Fibroblast of mammary gland (primary cell): Measurements from ENCODE around the gene TOX3.

Source experiments
- DNase-seq: peaks from one replicate; pipeline ENCODE4 v3.0.0-alpha.2; 2010; ENCODE audit warnings: low read depth
- H3K4me3 ChIP-seq: 2 replicates; pipeline ENCODE4 v1.5.1; 2011; ENCODE audit warnings: low read depth, mild to moderate bottlenecking, low read length, moderate library complexity; ENCODE audit not compliant: control insufficient read depth
- TF ChIP-seq, protein P1 (sequence below): conservative IDR thresholded peaks from 2 replicates; pipeline ENCODE4 v1.5.1; 2011; ENCODE audit warnings: low read depth, low read length, inconsistent platforms; ENCODE audit not compliant: control insufficient read depth, insufficient read depth

Gene TOX3

DNA sequence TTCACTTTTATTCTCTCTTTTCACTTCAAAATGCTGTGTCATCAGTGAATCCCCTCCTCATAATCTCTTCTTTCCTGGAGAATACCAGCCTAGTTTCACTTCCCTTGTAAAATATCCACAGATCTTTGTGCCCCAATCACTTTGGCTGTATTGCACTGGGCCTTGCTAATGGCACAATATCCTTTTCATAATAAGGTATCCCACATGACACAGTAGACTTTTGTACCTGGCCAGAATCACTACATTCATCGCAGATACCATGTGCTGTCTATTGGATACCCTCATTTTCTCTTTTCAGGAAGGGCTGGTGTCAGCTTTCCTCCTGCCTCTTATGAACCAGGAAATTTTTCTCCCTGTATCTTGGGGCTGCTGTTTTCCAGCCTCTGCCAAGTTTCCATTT, 25.7 kb upstream of the TOX3 start:
- no peak overlapping the region for H3K4me3 ChIP-seq
- DNase-seq = no peak
- TF ChIP-seq, protein P1, sequence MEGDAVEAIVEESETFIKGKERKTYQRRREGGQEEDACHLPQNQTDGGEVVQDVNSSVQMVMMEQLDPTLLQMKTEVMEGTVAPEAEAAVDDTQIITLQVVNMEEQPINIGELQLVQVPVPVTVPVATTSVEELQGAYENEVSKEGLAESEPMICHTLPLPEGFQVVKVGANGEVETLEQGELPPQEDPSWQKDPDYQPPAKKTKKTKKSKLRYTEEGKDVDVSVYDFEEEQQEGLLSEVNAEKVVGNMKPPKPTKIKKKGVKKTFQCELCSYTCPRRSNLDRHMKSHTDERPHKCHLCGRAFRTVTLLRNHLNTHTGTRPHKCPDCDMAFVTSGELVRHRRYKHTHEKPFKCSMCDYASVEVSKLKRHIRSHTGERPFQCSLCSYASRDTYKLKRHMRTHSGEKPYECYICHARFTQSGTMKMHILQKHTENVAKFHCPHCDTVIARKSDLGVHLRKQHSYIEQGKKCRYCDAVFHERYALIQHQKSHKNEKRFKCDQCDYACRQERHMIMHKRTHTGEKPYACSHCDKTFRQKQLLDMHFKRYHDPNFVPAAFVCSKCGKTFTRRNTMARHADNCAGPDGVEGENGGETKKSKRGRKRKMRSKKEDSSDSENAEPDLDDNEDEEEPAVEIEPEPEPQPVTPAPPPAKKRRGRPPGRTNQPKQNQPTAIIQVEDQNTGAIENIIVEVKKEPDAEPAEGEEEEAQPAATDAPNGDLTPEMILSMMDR = no peak

- no peak for DNase-seq
- TF ChIP-seq, protein P1 = no peak
- H3K4me3 ChIP-seq = no peak overlapping the region
Observed at GRCh38 chr16:52570495-52571091, 23.6 kb upstream of the TOX3 start.

- no peak overlapping the region for H3K4me3 ChIP-seq
- TF ChIP-seq, protein P1 = no peak
- DNase-seq = no peak
Observed at GRCh38 chr16:52569701-52570100, 22.8 kb upstream of the TOX3 start.

DNA sequence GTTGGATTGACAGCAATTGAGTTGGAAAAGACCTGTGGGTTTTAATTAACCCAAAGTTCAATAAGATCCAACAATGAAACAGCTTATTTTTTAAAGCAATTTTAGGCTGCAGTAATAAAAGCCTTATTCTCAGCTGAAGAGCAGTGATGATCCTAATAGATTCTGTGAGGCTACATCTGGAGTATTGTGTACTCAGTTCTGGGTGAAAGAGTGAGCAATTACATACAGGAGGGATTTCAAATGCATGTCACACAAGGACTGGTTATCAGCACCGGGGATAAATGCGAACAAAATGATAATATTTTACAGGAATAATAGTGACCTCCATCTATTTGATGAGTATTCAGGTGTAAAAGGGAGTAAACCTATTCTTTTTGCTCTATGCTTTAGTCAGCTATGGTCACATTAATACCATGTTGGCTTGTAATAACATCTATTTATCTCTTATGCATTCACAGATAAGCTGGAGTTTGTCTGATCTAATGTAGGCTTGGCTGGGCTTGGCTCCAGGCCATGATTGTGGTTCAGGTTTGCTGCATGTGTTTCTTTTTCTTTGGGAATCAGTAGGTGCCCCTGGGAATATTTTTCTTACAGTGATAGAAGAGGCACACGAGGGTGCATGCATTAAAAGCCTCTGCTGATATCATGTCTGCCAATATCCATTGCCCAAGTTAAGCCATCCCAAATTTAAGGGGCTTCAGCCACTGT, 22.2 kb upstream of the TOX3 start:
- DNase-seq = no peak
- TF ChIP-seq, protein P1 = no peak

DNA sequence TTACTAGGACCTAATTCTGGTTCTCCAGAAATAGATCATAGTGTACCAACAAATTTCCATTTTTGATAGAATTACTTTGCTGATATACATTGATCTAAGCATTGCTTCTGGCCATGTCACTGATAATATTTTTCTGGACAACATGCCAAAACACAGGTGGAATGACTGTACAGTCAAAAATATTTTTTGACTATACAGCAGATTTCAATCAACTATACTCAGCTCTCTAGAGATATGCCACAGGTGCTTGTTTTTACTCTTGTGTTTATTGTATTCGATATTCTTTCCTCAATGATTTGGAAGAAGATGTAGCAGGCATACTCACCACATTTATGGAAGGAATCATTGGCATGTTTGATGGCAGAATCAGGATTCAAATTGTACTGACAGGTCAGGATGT, 21.6 kb upstream of the TOX3 start:
- no peak overlapping the region for H3K4me3 ChIP-seq
- TF ChIP-seq, protein P1 = no peak
- DNase-seq = no peak

More for the DNA sequence above, 22.2 kb upstream of the TOX3 start:
- H3K4me3 ChIP-seq = no peak overlapping the region

GRCh38 chr16:52567193-52567592, 20.2 kb upstream of the TOX3 start:
- no peak for DNase-seq
- no peak overlapping the region for H3K4me3 ChIP-seq
- TF ChIP-seq, protein P1 = no peak
